Measurements from ENCODE around the gene CHL1.
"Not testable (repeated sequence)": the region's sequence is repeated elsewhere in the genome, so short reads cannot be mapped to it uniquely, and the experiment has no call there.

Gene CHL1

GRCh38 chr3:335240-335639 lies 138.7 kb downstream of the CHL1 start:
- DNase-seq (ENCODE audit: low spot score) = no peak

- DNase-seq (ENCODE audit: low spot score) = no peak
These were observed 142.8 kb downstream of the CHL1 start for GRCh38 chr3:339351-339750.

- no peak for DNase-seq (ENCODE audit: low spot score)
These were observed 145.4 kb downstream of the CHL1 start for GRCh38 chr3:341998-342397.

- DNase-seq (ENCODE audit: low spot score) = no peak
These were observed 149.6 kb downstream of the CHL1 start for GRCh38 chr3:346186-346585.

- DNase-seq (ENCODE audit: low spot score) = no peak
These were observed 151.0 kb downstream of the CHL1 start for GRCh38 chr3:347581-347980.

- DNase-seq (ENCODE audit: low spot score) = no peak
These were observed 154.4 kb downstream of the CHL1 start for GRCh38 chr3:350871-351371.

GRCh38 chr3:352599-352998 lies 156.0 kb downstream of the CHL1 start:
- no peak for DNase-seq (ENCODE audit: low spot score)

GRCh38 chr3:353191-353739 lies 156.7 kb downstream of the CHL1 start:
- DNase-seq (ENCODE audit: low spot score) = no peak

GRCh38 chr3:354432-354831 lies 157.9 kb downstream of the CHL1 start:
- DNase-seq (ENCODE audit: low spot score) = peak; percentile 44

- DNase-seq (ENCODE audit: low spot score) = no peak
These were observed 159.1 kb downstream of the CHL1 start for GRCh38 chr3:355622-356021.

- no peak for DNase-seq (ENCODE audit: low spot score)
These were observed 160.4 kb downstream of the CHL1 start for GRCh38 chr3:356952-357351.

GRCh38 chr3:359672-360071 lies 163.1 kb downstream of the CHL1 start:
- no peak for DNase-seq (ENCODE audit: low spot score)

- no peak for DNase-seq (ENCODE audit: low spot score)
These were observed 166.2 kb downstream of the CHL1 start for GRCh38 chr3:362681-363338.

GRCh38 chr3:364287-364686 lies 167.7 kb downstream of the CHL1 start:
- no peak for DNase-seq (ENCODE audit: low spot score)

- DNase-seq (ENCODE audit: low spot score) = no peak
These were observed 168.7 kb downstream of the CHL1 start for GRCh38 chr3:365268-365667.

- DNase-seq (ENCODE audit: low spot score) = not testable (repeated sequence)
These were observed 169.7 kb downstream of the CHL1 start for GRCh38 chr3:366253-366652.

GRCh38 chr3:373193-373779 lies 176.7 kb downstream of the CHL1 start:
- no peak for DNase-seq (ENCODE audit: low spot score)

- DNase-seq (ENCODE audit: low spot score) = no peak
These were observed 177.9 kb downstream of the CHL1 start for GRCh38 chr3:374459-374858.

- DNase-seq (ENCODE audit: low spot score) = peak; percentile 31
These were observed 180.6 kb downstream of the CHL1 start for GRCh38 chr3:377158-377561.

GRCh38 chr3:380801-381200 lies 184.2 kb downstream of the CHL1 start:
- DNase-seq (ENCODE audit: low spot score) = no peak

GRCh38 chr3:385151-385550 lies 188.6 kb downstream of the CHL1 start:
- DNase-seq (ENCODE audit: low spot score) = no peak

GRCh38 chr3:394775-395174 lies 198.2 kb downstream of the CHL1 start:
- no peak for DNase-seq (ENCODE audit: low spot score)

GRCh38 chr3:396293-396692 lies 199.7 kb downstream of the CHL1 start:
- DNase-seq (ENCODE audit: low spot score) = no peak

- DNase-seq (ENCODE audit: low spot score) = no peak
These were observed 203.1 kb downstream of the CHL1 start for GRCh38 chr3:399647-400046.
